ENCODE data around the gene CAMK1D.

Gene CAMK1D

DNA sequence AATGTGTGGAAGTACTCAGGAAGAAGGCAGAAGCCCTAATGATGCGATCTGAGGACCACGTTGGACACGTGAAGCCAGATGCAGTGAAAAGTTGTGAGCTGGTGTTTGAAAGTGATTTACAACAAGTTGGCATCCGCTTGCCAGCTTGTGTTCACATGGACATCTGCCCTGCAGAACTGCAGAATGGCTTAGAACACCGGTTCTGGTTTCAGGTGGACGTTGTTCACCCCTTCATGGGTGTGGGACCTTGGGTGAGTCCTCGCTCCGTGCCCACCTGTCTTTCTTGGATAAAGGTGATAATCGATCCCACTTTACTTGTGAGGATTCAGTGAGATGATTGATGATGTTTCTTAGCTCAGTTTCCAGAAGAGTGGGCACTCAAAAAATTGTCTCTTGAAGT is 53.8 kb downstream of the CAMK1D start:
- no peak for DNase-seq (ENCODE audit: low spot score)

- no peak for DNase-seq (ENCODE audit: low spot score)
These were observed 56.3 kb downstream of the CAMK1D start for GRCh38 chr10:12405342-12406320.

GRCh38 chr10:12406764-12407400 is 57.5 kb downstream of the CAMK1D start:
- no peak for DNase-seq (ENCODE audit: low spot score)

DNA sequence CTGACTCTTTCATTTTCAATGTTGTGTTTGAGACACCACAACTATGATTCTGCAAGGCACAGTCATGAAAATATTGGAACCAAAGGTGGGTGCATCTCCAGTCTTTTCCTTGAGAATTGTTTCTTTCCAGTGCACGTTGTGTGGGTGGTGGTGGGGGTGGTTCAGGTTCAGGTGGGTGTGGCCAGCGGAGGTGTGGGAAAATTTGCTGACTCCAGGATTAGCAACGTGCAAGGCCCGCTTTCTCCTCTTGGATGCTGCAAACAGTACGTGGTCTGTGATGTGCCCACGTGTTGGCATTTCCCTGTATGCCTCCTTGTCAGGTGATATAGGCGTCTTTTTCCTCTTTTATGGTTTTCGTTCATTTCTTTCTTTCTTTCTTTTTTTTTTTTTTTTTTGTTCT is 59.1 kb downstream of the CAMK1D start:
- no peak for DNase-seq (ENCODE audit: low spot score)

GRCh38 chr10:12409161-12409560 is 59.8 kb downstream of the CAMK1D start:
- DNase-seq (ENCODE audit: low spot score), result no peak

GRCh38 chr10:12409613-12410012 is 60.3 kb downstream of the CAMK1D start:
- DNase-seq (ENCODE audit: low spot score), result no peak

DNA sequence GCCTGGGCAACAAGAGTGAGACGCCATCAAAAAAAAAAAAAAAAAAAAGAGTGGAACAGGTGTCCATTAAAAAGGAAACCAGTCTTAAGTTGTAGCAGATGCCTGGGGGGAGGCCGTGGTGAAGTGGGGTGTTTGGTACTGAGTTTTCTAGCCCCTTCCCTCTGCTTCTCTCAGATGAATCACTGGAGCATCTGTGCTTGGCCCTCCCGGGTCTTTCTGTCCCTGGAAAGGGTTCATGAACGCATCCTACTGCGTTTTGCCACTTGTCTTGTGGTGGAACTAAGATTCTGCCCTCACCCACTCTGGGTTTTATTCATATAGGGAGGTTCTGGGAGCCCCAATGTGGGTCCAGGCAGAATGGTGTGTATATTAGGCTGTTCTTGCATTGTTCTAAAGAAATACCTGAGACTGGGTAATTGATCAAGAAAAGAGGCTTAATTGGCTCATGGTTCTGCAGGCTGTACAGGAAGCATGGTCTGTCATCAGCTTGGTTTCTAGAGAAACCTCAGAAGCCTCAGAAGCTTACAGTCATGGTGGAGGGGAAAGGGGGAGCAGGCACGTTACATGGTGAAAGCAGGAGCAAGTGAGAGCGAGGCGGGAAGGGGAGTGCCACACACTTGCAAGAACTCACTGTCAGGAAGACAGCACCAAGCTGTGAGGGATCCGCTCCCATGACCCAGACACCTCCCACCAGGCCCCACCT is 63.5 kb downstream of the CAMK1D start:
- no peak for DNase-seq (ENCODE audit: low spot score)

- DNase-seq (ENCODE audit: low spot score), result no peak
These were observed 64.0 kb downstream of the CAMK1D start for GRCh38 chr10:12413369-12413711.

DNA sequence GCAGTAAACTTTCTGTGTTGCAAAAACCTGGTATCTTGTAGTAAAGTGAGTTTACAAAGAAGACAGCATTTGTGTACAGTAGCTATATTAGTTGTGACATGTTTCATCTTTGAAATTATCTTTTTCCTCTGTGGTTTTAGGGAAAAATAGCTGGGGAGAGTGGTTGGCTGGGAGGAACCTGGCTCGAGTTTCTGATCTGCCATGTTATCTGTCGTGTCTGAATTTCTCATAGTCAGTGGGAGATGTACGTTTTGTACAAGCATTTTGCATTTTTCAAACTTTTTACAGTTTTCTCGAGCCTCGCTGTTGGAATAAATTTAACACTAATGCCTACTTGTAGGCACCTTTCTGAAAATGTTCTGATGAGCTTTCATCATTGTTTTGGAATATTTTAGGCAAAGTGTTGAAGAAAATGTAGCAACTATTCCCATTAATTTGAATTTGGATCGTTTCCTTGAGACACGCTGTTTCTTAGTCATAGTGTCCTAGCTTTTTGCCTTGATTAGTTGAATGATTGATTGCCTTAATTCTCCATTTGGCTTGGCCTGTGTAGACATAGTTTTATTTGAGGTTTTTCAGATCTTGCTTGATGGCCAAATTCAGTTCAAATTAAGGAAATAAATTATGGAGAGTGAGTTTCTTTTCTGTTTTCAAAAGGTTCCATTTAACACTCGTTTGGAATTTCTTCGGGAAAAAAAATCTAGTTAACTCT is 65.1 kb downstream of the CAMK1D start:
- no peak for DNase-seq (ENCODE audit: low spot score)

GRCh38 chr10:12416344-12417050 is 67.2 kb downstream of the CAMK1D start:
- no peak for DNase-seq (ENCODE audit: low spot score)

GRCh38 chr10:12417331-12417730 is 68.0 kb downstream of the CAMK1D start:
- DNase-seq (ENCODE audit: low spot score), result no peak

- DNase-seq (ENCODE audit: low spot score), result no peak
These were observed 68.7 kb downstream of the CAMK1D start for GRCh38 chr10:12418000-12418399.

- no peak for DNase-seq (ENCODE audit: low spot score)
These were observed 69.4 kb downstream of the CAMK1D start for GRCh38 chr10:12418725-12419261.

DNA sequence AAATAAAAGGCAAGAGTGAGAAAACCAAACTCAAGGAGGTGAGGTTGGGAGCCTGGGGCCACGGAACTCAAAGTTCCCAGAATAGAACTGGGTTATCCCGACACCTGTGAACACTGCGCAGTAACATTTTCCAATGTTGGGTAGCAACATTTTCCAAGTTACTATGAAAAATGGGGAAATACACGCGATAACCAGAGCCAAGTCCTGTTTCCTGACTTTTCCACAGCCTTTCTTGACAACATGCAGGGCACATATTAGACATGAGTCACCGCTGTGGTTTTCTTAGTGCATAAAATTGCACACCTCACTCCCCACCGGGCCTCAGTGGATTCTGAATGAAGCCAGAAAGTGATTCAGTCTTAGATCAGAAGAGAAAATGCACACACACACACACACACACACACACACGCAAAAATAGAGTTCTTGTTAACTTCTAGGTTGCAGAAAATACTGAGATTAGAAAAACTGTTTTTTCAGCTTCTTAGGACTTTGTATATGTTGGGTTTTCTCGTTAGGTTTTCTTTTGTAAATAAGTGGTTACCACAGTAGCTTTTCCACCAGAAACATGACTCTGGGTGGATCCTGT is 70.0 kb downstream of the CAMK1D start:
- DNase-seq (ENCODE audit: low spot score), result no peak

GRCh38 chr10:12420530-12421120 is 71.3 kb downstream of the CAMK1D start:
- no peak for DNase-seq (ENCODE audit: low spot score)

- no peak for DNase-seq (ENCODE audit: low spot score)
These were observed 72.8 kb downstream of the CAMK1D start for GRCh38 chr10:12422189-12422588.

- DNase-seq (ENCODE audit: low spot score), result no peak
These were observed 74.5 kb downstream of the CAMK1D start for GRCh38 chr10:12423896-12424295.

DNA sequence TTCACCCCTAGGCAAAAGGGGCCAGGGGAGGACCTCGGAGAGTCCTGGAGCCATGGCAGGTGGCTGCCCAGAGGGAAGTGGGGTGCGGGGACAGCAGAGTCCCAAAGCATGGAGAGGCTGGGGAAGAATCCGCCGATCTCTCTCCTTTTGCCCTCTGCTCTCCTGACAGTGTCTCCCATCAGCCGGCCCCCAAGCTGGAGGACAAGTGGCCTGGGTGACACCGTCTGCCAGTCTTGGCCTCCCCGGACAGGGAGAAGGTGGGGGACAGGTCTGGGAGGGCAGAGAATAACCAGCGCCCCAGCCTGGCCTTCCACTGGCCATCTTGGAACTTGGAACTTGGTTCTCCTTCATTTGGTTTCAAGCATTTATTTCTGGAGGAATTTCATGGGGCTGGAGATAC is 77.9 kb downstream of the CAMK1D start:
- DNase-seq (ENCODE audit: low spot score), result no peak

- DNase-seq (ENCODE audit: low spot score), result no peak
These were observed 79.2 kb downstream of the CAMK1D start for GRCh38 chr10:12428447-12429135.
